Transverse colon (tissue), 4 donors: ENCODE data around the gene ZSCAN26. TPM values are rescaled to one million over a fixed set of nuclear protein-coding genes. Genes with fewer than 3 reads are reported as not detected.
"Not testable (repeated sequence)": the region's sequence is repeated elsewhere in the genome, so short reads cannot be mapped to it uniquely, and the experiment has no call there.

Source experiments
- DNase-seq: peaks from one replicate; pipeline ENCODE4 v3.0.0-alpha.2; 2019
- H3K27ac ChIP-seq, 4 donors: fragments of 200-600 bp; sonication (generic); 2 replicates each; pipeline ENCODE4 v1.5.1; 2016 to 2018; ENCODE audit warnings: inconsistent platforms in 4 of 4
- H3K27me3 ChIP-seq: fragments of 200-600 bp; sonication (generic); 2 replicates; pipeline ENCODE4 v1.5.1; 2017; ENCODE audit warnings: inconsistent platforms
- H3K36me3 ChIP-seq, 4 donors: fragments of 200-600 bp; sonication (generic); 2 replicates each; pipeline ENCODE4 v1.5.1; 2017 to 2019; ENCODE audit warnings: inconsistent platforms in 4 of 4
- H3K4me1 ChIP-seq, 4 donors: fragments of 200-600 bp; sonication (generic); 2 replicates each; pipeline ENCODE4 v1.5.1; 2017 to 2020; ENCODE audit warnings: inconsistent platforms in 4 of 4
- H3K4me3 ChIP-seq, 4 donors: fragments of 200-600 bp; sonication (generic); 1 replicate in 1 of 4; 2 replicates in 3 of 4; pipeline versions ENCODE4 v1.5.1 to v1.6.1; 2017 to 2019; ENCODE audit warnings: inconsistent platforms in 4 of 4
- H3K9me3 ChIP-seq, 2 donors: fragments of 200-600 bp; sonication (generic); 2 replicates each; pipeline ENCODE4 v1.5.1; 2017 to 2019; ENCODE audit warnings: inconsistent platforms in 2 of 2
- CTCF ChIP-seq, 5 experiments: fragments of 200-600 bp in 3 of 5; fragments of 450-650 bp in 2 of 5; sonication (generic) in 3 of 5; IDR thresholded peaks; 1 replicate in 2 of 5; 2 replicates in 3 of 5; pipeline ENCODE4 v1.5.1; 2016 to 2017; ENCODE audit warnings: antibody characterized with exemption in 5 of 5, inconsistent platforms in 3 of 5, mild to moderate bottlenecking in 2 of 5, moderate library complexity in 1 of 5
- EP300 ChIP-seq: sonication (generic); formaldehyde crosslinking; IDR thresholded peaks from one replicate; pipeline ENCODE4 v1.6.1; 2017; ENCODE audit warnings: antibody characterized with exemption, low read depth
- POLR2A ChIP-seq: fragments of 450-650 bp; IDR thresholded peaks from one replicate; pipeline ENCODE4 v1.6.1; 2016; ENCODE audit warnings: antibody characterized with exemption, mild to moderate bottlenecking, moderate library complexity
- POLR2AphosphoS5 ChIP-seq, 3 donors: sonication (generic); formaldehyde crosslinking; IDR thresholded peaks; one replicate each; pipeline ENCODE4 v1.6.1; 2016; ENCODE audit warnings: antibody characterized with exemption in 3 of 3
- WGBS, 2 donors: methylation state at CpG; one replicate each; pipeline ENCODE4 v1.1.5; 2018; ENCODE audit warnings: low coverage in 1 of 2; 5-methylcytosine and 5-hydroxymethylcytosine counted together
- in situ Hi-C, 4 donors: fragments of 200-750 bp; cut with MboI; loops; one replicate each; pipeline versions ENCODE4 v1.15.0 to v1.15.1; 2017; ENCODE audit warnings: low sequenced_read_pairs in 3 of 4, low pct_ligation_motif_present in 1 of 4, low pct_unique_long_range_greater_than_20kb in 1 of 4
- intact Hi-C: fragments of 100-400 bp; cut with DNase I; formaldehyde crosslinking; loops from one replicate; pipeline ENCODE4 v1.15.1; 2023; ENCODE audit warnings: low total_unique reads
- total RNA-seq, 4 donors: library from RNA; depleted of rRNA; stranded (reverse); fragments of >200 nt; gene quantifications; one replicate each; pipeline ENCODE4 v1.1.0, GENCODE V29; 2016

The ZSCAN26 gene
- total RNA-seq, 4 donors from 2014 or later = 13.9 to 19.4 (median 17.6) TPM

DNA sequence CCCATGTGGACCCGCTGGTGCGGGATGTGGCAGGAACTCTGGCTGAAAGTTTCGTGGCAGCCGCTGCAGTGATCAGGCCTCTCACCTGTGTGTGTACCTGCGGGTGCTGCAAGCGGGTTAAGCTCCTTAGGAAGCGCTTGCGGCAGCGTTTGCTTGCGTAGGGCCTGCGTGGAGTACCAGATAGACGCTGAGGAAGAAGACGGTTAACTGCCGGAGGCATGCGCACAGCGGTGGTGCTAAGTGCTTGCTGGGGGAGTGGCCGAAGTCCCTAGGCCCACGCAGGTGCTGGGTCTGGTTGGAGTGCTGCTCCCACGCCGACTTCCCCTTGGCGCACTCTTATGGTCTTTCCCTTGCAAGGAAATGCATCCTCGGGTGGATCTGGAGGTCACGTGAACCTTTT is 46.0 kb downstream of the ZSCAN26 start:
- 90 to 92% methylated on average over 6 to 23 of the region's 23 CpGs for WGBS, 2 donors

DNA sequence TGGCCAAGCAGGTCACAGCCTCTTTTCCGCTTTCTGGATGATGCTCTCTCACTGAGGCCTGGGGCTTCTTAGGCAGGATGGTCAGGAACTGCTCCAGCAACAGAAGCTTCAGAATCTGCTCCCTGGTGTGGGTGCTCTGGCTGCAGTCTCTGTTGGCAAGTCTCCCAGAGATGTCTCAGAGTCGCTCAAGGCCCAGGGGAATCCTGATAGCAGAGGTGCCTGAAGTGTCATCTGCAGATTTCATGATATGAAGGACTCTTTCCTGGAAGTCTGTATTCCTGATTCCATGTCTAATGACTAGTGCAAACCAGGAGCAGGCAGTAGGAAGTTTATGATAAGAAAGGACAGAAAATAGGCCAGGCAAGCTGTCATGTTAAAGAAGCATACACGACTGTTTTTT is 48.7 kb downstream of the ZSCAN26 start:
- intact Hi-C loops = no loop called here
- WGBS, 2 donors = 79 to 80% methylated on average over 1 to 3 of the region's 3 CpGs
- Histone ChIP-seq H3K36me3 (no peaks in the 10 kb centered on the region), H3K27me3 (no peaks in the 10 kb centered on the region), H3K4me3 (no peak overlapping the region), H3K9me3 (no peaks in the 10 kb centered on the region), H3K4me1 (no peaks in the 10 kb centered on the region), H3K27ac (no peak overlapping the region)
- in situ Hi-C loops = no loop called here
- no peak for DNase-seq
- no peak for TF ChIP-seq POLR2AphosphoS5 (IDR thresholded peaks at IDR 0.05)
- no peak for TF ChIP-seq POLR2A

More for the DNA sequence above, 46.0 kb downstream of the ZSCAN26 start:
- no peak overlapping the region for H3K4me3 ChIP-seq
- no peaks in the 10 kb centered on the region for H3K27me3 ChIP-seq
- intact Hi-C loops (no loop called here), in situ Hi-C loops (no loop called here)
- DNase-seq = no peak
- no peaks in the 10 kb centered on the region for H3K4me1 ChIP-seq
- TF ChIP-seq CTCF (IDR thresholded peaks at IDR 0.05) = no peak
- TF ChIP-seq EP300 = no peak
- TF ChIP-seq POLR2A = no peak
- TF ChIP-seq POLR2AphosphoS5 (IDR thresholded peaks at IDR 0.05) = no peak
- no peaks in the 10 kb centered on the region for H3K36me3 ChIP-seq
- H3K9me3 ChIP-seq = no peaks in the 10 kb centered on the region
- no peak overlapping the region for H3K27ac ChIP-seq

DNA sequence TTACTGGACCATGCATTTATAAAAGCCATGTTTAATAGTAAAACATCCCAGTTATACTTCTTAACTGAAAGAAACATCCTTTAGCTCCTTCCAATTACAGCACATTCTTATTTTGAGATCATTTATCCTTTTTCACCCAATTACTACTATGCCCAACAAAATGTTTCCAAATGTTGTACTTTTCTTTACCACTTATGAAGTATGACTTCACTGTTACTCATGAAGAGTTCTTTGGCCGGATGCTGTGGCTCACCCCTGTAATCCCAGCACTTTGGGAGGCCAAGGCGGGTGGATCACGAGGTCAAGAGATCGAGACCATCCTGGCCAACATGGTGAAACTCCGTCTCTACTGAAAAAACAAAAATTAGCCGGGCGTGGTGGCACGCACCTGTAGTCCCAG is 50.9 kb downstream of the ZSCAN26 start:
- H3K9me3 ChIP-seq, H3K4me3 ChIP-seq, H3K36me3 ChIP-seq, in situ Hi-C loops, H3K27me3 ChIP-seq, intact Hi-C loops, H3K27ac ChIP-seq, H3K4me1 ChIP-seq, DNase-seq: not testable (repeated sequence)
- WGBS, 2 donors = 94% methylated on average over 8 of the region's 8 CpGs; no CpG with 5 or more reads in 1 of the 2 donors

DNA sequence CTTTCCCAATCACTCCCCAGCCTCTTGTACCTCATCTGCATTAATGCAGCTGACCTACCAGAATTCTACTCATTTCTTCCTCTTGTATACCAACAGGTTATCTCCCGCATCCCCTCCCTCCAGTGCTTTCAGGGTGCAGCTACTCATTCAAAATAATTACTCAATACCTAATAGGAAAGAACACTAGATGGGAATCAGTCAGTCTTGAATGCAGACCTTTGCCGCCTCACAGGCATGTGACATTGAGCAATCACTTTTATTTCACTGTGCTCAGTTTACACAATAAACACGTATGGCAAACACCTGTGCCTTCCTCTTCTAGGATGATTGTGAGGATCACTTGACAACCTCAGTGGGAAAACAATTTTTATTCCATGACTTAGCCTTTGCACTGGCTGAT is 55.7 kb downstream of the ZSCAN26 start:
- DNase-seq = no peak
- no peak overlapping the region for H3K4me3 ChIP-seq
- TF ChIP-seq POLR2AphosphoS5 (IDR thresholded peaks at IDR 0.05) (no peak), CTCF (IDR thresholded peaks at IDR 0.05) (no peak), EP300 (no peak), POLR2A (no peak)
- in situ Hi-C loops = no loop called here
- H3K9me3 ChIP-seq = peaks cover 26 to 28% of the 10 kb centered on the region in 2 donors
- H3K4me1 ChIP-seq = no peaks in the 10 kb centered on the region
- H3K36me3 ChIP-seq = peaks cover 4 to 23% (median 20%) of the 10 kb centered on the region in 4 donors
- intact Hi-C loops = no loop called here
- WGBS, 2 donors = 88 to 100% methylated on average over 1 to 3 of the region's 3 CpGs
- H3K27ac ChIP-seq = no peak overlapping the region
- H3K27me3 ChIP-seq = no peaks in the 10 kb centered on the region

DNA sequence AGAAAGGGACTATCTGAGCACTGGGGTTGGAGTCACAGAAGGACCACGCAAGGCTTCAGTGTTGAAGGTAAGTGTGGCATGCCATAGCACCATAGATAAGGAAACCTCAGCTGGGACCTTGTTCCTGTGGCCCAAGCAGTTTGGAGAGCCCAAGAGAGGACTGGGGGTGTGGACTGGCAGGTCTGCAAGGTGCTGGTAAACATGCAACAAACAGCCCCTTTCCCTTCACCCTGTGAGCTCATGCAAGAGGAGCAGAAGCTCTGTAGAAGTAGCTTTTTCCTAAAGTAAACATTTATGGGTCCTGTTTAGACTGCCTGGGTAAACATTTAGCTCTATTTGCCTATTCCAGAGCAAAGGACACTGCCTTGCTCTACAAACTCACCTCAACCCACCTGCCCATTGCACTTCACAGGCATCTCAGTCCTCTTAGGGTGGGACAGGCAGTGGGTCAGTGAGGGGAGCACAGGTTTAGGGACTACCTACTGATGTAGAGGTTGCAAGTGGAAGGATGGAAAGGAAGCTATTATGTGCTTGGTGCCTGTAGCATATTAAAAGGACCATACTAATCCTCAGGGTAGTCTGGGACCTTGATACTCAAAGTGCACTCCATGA is 57.0 kb downstream of the ZSCAN26 start:
- in situ Hi-C loops (no loop called here), intact Hi-C loops (no loop called here)
- TF ChIP-seq POLR2AphosphoS5 (IDR thresholded peaks at IDR 0.05) = no peak
- no peak for TF ChIP-seq CTCF (IDR thresholded peaks at IDR 0.05)
- TF ChIP-seq POLR2A = no peak
- TF ChIP-seq EP300 = no peak
- WGBS, 2 donors = 95 to 100% methylated on average over 1 of the region's 1 CpG
- H3K27ac ChIP-seq = no peak overlapping the region
- DNase-seq = no peak
- no peak overlapping the region for H3K4me3 ChIP-seq
- H3K4me1 ChIP-seq = no peaks in the 10 kb centered on the region
- peaks cover 28 to 30% of the 10 kb centered on the region in 2 donors for H3K9me3 ChIP-seq
- no peaks in the 10 kb centered on the region for H3K27me3 ChIP-seq
- peaks cover 4 to 24% (median 20%) of the 10 kb centered on the region in 4 donors for H3K36me3 ChIP-seq
